GM18505 (cell line): ENCODE results near the gene KLF3.
A peak's percentile ranks its signal among the peaks of the same experiment; 100 is the strongest.

Experiments
- ATAC-seq: cut with Tn5 transposase; IDR thresholded peaks from one replicate; pipeline ENCODE4 v1.9.1; 2021; ENCODE audit not compliant: unreplicated experiment
- POLR2A ChIP-seq: IDR thresholded peaks from 4 replicates; pipeline ENCODE4 v1.6.1; 2011; ENCODE audit warnings: borderline replicate concordance; ENCODE audit not compliant: insufficient read depth, insufficient read length; ENCODE audit errors: extremely low read depth

KLF3 gene

DNA sequence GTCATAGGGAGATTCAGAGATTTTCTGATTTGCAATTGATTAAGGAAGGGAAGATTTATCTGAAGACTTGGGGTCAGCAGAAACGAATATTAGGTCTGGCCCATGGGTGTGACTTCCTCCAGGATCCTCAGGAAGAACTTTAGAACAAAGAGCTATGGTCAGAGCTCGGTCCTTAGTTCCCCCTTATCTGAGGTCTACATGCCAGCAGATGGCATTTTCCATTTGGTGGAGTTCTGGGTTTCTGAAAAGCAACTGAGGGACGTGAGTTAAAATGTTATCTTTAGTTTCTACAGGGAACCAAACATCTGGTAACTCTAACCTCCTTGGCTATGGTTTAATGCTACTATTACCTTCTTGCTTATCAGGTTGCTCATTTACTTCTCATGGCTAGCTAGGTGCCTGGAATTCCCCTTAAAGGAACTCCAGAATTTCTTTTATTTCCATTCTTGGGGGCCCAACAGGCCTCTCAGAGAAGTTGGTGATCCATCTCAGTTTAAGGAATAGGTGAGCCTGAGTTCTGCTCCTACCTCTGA is 40.7 kb downstream of the KLF3 start:
- TF ChIP-seq POLR2A = no peak
- ATAC-seq = no peak

DNA sequence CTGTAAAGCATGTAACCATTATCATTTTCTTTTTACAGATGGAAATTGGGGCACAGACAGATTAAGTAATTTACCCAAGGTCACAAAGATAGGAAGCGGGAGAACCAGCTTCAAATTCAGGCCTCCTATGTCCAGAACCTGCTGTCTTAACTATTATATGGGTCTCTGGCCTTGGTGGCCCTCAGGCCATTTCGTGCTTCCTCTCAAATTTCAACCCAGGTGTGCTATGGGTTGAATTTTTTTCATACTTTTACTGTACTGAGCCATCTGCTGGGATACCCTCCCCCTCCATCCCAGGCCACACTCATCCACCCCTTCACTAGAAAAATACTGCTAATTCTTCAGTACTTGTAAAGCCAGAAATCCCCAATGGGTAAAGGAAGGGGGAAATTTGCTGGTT is 42.3 kb downstream of the KLF3 start:
- no peak for ATAC-seq
- no peak for TF ChIP-seq POLR2A

DNA sequence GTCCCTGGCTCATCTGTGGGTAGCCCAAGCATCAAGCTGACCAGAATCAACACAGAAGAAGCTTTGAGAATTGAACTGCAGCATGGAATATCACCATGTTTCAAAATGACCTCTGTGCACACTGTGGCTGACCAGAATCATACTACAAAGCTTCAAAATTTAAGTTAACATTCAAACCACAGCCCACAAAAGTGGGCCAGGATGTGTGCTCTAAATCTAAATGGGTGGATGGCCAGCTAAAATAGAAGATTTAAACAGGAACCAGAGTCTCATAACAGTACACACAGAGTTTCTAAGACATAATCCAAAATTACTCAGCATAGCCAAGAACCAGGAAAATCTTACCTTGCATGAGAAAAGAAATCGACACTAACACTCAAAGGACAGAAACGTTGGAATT is 46.1 kb downstream of the KLF3 start:
- no peak for TF ChIP-seq POLR2A
- ATAC-seq = peak; percentile 55

DNA sequence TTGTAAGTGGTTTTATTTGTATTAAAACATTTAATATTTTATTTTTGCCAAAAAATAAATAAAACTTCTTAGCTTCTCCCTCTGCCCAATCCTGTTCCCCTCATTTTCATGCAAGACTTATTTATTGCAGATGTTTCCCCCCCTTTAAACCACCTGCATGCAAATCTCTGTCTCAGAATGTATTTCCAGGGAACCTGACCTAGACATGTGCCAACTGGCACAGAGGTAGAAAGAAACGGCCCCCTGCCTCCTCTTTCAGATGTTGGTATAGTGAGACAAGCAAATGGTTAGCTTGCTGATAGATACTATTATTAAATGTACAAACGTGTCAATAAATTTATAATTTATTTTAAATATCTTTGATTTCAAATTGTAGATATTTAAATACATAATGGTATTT is 47.1 kb downstream of the KLF3 start:
- no peak for TF ChIP-seq POLR2A
- no peak for ATAC-seq

DNA sequence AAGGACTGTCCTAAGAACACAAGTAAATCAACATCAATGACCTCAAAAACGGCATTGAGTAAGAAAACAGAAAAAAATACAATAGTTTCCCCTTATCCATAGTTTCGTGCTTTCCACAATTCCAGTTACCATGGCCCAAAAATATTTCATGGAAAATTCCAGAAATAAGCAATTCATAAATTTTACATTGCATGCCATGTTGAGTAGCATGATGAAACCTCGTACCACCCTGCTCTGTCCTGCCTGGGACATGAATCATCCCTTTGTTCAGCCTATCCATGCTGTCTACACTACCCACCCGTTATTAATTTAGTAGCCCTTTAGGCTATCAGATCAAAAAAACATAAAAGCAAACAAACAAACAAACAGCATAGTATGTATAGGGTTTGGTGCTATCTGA is 51.1 kb downstream of the KLF3 start:
- no peak for TF ChIP-seq POLR2A

DNA sequence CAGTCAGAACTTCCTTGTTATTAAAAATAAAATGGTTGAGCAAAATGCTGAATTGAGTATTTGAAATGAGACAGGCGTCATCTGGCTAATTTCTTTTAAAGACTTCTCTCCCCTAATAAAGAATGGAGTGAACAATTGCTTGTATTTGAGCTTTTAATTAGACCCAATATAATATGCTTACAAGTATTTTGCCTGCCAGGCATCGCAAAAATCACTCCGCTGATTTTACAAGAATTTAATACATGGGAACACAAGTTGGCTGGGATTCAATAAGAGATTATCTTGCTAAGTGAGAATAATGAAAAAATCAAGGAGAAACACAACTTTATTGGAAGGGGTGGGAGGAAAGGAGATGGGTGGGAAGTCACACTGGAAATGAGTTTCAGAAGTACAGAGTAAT is 52.3 kb downstream of the KLF3 start:
- no peak for ATAC-seq
- TF ChIP-seq POLR2A = no peak

More for the DNA sequence above, 51.1 kb downstream of the KLF3 start:
- ATAC-seq = no peak

DNA sequence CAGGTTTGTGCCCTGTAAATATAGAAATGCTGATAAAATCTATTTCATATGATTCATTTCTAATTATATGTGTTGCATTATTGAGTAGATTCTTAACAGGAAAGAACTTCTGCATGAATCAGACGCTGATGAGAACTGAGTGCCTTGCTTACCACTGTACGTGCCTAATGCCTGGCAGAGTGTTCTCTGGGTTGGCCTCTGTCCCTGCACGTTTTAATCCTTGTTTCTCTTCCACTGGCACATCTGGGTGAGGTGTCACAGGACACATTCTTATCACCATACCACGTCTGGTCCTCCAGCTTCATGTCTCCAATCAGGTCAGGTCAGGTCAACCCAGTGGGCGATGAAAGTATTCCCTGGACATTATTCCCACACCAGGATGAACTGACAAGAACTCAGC is 53.6 kb downstream of the KLF3 start:
- no peak for ATAC-seq
- TF ChIP-seq POLR2A = no peak

DNA sequence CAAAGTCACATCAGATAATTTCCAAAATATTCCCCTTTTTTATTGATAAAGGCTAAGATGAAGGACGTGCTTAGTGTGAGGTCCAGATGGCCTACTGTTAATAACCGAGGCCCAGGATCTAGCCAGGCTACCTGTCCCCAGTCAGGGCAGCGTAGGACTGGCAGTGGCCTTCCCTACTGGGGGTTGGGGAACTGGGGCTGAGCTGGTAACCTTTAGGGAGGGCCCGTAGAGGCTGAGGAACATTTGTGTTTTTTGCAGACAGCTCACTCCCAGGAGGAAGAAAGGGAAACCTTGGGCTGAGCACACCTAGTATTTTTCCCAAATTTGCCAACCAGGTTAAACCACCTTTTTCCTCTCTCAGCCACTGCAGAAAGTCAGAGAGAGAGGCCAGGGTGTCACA is 59.1 kb downstream of the KLF3 start:
- ATAC-seq = no peak
- no peak for TF ChIP-seq POLR2A

DNA sequence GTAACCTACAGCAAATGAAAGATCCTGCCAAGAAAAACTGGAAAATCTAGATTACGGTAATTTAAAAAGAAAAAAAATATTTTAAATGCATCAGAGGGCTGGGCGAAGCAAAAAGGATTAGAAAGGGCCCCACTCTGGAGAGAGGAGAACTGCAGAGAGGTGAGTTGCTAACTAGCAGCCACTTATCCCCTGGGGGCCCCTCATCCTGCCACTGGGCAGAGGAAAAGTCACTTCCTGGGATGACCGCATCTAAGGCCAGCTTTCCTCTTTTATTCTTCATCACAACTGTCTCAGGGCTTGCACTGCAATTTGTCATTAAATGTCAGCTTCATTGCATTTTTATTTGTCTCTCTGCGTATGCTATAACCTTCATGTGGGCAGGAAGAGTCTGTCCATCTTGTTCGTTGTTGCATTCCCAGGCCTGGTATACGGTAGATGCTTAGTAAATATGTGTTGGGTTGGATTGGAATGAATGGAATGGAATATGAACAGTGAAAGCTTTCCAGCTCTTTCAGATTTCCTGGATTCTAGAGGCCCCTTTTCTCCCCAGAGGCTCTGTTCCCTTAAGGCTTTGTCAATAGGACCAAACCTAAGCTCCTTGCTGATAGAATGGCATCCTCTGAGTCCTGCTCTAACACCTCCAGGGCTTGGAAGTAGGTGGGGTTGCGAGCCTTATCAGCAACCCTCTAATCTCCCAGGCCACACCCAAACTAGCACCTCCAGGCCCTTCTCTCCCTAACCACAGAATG is 59.9 kb downstream of the KLF3 start:
- ATAC-seq = no peak
- no peak for TF ChIP-seq POLR2A

DNA sequence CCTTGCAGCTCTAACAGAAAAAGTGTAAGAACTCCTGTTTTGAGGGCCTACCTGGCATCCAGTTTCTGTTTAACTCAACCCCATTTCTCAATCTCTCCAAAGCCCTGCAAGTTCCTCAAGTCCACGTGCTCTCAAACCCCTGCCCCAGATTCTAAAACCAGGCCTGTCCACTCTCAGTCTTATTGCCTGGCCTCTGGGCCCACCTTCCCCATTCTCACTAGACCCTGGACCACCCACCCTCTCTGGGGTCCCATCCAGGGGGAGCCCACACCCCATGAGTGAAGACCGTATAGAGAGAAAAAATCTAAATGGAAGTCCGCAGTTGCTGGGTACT is 60.4 kb downstream of the KLF3 start:
- no peak for ATAC-seq
- no peak for TF ChIP-seq POLR2A

DNA sequence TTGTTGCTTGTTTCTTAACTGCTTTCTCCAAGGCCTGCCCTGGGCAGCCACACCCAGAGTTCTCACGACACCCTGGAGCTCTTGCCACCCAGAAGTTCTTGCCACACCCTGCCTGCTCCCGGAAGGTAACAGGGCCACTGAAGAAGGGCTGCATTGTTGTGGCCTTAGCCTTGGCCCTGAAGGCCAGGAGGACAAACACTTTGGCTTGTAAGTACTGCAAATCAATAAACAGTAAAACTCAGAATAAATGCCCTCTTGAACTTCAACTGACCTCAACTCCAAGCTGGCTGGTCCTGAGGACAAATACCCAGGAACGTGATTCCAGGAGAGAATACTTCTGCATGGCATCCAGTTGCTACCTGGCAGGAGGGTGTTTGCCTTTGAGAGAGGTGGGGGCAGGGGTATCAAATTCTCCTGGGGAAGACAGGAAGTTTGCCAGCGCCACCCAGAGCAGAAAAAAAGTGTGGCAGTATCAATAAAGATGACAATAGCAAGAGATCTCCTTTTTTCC is 64.7 kb downstream of the KLF3 start:
- ATAC-seq = no peak

DNA sequence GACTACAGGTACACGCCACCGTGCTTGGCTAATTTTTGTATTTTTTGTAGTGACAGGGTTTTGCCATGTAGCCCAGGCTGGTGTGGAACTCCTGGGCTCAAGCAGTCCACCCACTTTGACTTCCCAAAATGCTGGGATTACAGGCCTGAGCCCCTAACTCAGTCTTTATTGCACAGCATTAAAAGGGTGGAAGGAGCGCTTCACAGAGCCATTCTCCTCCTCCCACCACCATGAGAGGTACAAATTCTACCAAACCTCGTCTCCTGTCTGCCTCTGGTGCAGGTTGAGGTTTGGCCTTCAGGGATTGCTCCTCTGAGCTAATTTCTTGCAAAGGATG is 66.5 kb downstream of the KLF3 start:
- no peak for TF ChIP-seq POLR2A
- ATAC-seq = no peak

More for the DNA sequence above, 64.7 kb downstream of the KLF3 start:
- TF ChIP-seq POLR2A = no peak

DNA sequence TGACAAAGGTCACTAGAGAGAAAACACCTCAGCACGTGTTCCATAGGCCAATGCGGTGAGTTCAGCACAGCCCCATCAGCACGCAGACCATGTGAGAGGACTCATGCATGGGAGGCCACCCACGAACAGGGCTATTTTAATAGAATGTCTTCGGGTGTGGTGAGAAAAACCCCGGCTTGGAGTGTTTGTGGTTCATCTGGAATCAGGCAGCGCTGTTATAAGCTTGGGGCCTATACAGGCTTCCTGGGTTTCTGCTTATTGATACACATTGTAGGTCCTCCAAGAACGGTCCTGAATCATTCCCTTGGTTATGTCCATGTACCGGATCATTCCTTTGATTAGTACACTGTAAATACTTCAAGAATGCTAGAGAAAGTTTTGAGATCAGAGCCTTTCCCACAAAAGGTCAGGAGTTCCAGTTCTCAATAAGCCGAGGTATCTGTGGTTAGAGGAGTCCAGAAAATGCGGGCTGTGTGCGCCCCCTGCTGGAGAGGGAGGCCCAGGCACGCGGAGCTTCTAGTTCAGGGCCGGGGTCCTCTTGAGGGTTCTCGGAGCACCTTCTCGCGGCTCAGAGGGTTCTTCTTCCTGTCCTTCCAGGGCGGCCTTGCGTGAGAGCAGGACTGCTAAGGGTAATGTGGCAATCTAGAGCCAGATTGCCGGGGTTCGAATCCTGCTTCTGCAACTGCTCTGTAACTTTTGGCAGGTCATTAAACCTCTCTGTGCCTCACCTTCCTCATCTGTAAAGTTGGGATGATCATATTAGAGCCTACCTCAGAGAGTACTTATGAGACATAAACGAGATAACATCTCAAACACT is 67.0 kb downstream of the KLF3 start:
- ATAC-seq = peak; percentile 87
- no peak for TF ChIP-seq POLR2A

DNA sequence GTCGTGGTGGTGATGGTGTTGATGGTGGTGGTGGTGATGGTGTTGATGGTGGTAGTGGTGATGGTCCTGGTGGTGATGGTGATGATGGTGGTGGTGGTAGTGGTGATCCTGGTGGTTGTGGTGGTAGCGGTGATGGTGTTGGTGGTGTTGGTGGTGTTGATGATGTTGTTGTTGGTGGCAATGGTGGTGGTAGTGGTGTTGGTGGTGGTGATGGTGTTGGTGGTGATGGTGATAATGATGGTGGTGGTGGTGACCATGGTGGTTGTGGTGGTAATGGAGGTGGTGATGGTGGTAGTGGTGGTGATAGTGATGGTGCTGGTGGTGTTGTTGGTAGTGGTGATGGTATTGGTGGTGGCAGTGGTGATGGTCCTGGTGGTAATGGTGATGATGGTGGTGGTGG is 69.7 kb downstream of the KLF3 start:
- TF ChIP-seq POLR2A = no peak
- no peak for ATAC-seq
